Activated gamma-delta T cell treated with Interleukin-2 at 50 U/mL for 16 hours (primary cell): ENCODE data around the gene OSBPL3.

Source experiments
- DNase-seq: peaks from one replicate; pipeline ENCODE4 v3.0.0-alpha.2; 2020

OSBPL3 gene

DNA sequence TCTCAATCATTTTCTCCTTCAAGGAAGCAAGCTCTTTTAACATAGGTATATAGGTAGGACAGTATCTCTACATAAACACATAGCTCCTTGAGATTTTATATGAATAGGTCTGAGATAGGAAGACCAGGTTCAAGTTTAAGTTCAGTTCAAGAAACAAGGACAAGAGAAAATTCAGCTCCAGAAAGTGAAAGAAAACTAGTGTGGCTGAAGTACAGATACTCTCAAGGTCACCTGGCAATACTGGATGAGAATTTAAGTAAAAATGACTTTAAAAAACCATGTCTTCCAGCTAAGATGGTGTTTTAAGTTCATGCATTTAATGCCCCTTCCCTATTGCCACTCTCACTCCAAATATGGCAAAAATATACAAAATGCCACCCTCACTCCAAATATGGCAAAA, 91.3 kb downstream of the OSBPL3 start:
- no peak for DNase-seq

DNA sequence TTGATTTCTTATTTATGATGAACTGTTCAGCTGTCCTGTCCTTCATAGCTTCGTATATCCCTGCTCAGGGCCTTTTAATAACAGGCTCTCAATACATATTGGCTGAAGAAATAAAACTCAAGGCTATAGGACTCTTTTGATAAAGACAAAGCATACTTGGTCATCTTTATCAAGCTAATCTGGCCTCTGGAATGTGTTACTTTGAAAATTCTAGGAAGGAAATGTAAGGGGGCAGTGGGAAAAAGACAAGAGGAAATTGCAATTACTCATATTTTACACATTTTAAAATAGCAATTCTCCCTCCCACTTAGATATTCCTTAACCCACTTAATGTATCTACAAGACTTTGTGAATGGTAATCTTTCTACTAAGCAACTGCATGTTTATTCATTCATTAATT, 94.3 kb downstream of the OSBPL3 start:
- no peak for DNase-seq

DNA sequence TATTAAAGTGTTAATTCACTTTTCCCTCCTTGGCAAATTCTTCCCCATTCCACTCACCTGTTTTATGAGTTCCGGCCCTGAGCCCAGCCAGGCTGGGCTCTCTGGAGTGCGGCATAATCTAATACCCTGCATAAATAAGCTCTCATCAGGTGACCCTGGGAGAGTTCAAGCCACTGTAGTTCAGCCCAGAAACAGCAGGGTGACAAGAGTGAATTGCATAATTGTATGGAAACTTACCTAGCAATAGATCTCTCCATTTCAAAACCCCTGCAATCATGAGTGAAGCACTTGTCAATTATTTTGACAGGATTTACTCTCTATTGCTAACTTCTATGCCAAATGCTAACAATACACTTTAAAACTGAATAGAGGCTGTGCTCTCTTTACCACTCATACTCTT, 94.7 kb downstream of the OSBPL3 start:
- DNase-seq, result no peak

DNA sequence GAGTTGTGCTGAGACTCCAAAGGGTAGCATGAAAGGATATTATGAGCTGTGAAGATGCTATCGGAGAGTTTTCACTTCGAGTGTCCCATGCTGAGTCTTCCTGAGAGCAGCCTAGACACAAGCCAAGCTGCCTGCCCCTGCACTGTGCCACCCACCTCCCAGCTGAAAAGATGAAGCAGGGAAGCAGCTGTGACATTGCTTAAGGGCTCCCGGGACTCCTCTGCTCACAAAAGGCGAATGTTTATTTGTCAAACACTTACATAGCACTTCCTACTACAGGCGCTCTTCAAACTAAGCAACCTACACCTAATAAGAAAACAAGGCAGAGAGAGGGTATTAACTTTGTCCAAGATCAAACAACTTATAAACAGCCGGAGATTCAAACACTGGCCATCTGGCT, 95.6 kb downstream of the OSBPL3 start:
- DNase-seq, result no peak

DNA sequence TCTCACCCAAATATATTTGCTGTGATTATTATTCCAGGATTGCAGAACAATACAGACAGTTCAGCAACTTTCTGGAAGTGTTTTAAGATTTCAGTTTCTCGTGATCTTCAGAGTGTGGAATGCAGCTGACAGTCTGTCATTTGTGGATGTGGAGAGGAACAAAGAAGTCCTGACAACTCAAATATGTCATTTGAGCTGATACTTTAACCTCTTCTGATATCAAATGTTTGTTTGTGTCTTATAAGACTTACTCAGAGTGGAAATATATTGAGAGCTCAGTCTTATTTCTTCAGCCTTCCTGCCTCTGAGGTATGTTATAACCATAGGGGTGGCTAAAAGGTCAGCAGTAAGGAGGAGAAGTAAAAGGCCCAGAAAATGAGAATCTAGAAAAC, 96.4 kb downstream of the OSBPL3 start:
- DNase-seq, result no peak

DNA sequence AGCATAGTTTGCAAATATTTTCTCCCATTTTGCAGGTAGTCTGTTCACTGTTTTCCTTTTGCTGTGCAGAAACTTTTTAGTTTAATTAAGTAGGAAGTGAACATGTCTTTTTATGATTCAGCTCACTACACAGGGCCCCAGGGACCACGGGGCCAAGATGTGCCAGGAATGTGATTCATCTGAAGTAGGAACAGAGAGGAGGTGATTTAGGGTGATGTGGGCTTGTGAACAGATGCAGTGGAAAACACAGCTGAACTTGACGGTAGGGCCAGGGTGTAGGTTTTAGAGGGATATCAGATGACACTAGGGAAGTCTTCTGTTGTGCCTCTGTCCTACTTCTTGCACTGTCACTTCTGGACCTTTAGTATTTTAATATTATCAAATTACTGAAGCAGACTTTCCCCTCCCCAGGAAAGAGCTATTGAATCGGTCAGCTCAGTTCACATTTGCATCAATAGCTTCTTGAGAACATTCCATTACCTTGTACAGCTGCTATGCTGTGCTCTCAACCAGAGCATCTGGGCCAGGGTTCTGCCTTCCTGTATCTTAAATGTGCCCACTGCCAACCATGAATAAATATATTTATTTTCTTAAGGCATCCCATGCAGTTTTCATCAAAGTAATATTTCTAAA, 96.9 kb downstream of the OSBPL3 start:
- no peak for DNase-seq

DNA sequence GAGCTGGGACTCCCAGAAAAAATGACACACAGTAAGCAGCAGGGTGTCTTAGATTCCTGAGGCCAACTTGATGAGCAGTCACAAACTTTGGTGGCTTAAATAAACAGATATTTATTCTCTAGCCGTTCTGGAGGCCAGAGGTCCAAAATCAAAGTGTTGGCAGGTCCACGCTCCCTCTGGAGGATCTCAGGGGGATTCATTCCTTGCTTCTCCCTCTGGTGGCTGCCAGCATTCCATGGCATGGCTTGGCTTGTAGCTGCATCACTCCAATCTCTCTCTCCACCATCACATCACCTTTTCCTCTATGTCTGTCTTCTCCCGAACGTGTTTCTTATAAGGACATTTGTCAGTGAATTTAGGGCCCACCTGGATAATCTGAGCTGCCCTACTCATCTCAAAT, 98.4 kb downstream of the OSBPL3 start:
- no peak for DNase-seq

DNA sequence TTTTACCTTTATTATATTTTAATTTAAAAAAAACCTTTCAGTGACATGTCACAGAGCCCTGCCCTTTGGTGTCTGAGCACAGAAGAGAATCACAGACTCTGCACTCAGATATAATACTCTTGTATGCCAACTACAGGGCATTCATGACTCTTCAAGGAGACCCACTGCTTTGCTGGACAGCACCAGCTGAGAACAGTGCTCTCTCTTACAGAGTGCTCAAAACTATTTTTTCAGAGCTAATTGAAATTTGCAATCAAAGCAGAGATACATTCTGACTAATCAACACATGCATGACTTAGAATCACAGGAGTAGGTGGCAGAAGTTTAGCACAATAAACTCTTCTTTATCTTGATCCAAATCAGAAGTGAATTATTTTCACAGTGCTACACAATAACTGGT, 99.1 kb downstream of the OSBPL3 start:
- no peak for DNase-seq

DNA sequence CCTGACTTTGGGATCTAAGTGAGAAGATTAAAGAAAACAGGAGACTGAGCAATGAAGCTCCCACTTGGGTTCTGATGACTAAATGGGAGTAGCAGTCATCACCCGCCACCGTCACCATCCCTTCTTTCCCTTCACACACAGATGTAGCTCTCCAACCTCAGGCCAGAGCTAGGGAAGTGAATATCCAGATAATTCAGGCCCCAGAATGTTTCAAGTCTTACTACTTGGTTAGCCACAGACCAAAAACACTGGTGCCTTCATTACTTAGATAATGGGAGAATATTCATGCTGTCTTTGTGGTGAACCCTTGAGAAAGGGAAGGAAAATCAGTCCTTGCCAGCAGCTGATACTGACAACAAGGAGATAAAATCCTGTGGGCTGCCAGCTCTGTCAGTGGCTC, 100.7 kb downstream of the OSBPL3 start:
- no peak for DNase-seq

DNA sequence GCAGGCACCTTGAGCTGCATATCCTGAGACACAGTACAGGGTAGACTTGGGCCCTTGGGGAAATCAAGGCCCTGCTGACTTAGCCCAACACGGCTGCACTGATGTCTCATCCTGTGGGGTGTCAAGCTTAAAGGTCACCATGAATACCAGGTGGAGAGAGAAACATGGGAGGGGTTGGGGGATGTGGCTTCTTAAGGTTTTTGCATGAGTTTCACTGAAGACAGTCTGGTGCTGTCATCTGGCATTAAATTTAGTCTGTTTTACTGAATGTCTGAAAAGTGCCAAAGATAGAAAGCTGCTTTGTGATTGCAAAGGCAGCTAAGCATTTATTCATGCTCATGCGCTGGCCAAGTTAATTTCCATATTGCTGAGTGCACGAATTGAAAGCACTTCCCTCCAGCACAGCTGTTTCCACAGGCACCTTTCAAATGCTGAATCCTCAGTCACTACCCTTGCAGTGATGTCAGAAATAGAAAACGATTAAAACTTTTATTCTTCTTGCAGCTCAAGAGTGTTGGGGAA, 102.1 kb downstream of the OSBPL3 start:
- no peak for DNase-seq

DNA sequence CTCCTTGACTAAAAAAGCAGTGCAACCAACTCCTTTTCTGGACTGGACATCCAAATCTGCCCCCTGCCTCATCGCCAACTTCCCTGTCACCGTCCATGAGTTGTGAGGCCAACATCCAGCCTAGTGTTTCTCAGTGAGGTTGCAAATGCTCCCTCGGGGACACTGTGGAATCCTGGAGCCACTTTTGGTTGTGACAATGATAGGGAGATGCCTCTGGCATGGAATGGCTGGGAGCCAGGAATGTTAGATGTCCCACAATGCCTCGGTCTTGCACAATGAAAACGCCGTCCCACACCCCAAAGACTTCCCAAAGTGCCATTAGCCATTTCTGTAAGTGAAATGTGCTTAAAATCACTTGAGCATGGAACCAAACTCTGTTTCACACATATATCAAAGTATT, 105.2 kb downstream of the OSBPL3 start:
- no peak for DNase-seq

DNA sequence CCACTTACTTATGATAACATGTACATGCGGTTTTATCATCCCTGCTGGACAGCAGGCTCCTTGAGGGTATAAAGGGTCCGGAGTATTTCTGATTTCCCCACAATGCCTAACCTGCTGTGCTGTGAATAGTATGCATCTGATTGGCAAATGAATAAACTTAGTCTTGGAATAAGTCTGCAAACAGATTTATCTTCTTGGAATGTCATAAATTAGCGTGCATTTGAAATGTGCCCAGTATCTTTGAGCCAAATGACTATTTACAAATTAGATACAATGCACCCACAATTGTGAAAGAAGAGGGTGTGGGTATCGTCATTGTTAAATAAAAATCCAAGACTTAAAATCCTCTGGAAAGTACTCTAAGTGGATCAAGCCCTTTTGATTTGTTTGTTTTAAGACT, 106.0 kb downstream of the OSBPL3 start:
- DNase-seq, result no peak

DNA sequence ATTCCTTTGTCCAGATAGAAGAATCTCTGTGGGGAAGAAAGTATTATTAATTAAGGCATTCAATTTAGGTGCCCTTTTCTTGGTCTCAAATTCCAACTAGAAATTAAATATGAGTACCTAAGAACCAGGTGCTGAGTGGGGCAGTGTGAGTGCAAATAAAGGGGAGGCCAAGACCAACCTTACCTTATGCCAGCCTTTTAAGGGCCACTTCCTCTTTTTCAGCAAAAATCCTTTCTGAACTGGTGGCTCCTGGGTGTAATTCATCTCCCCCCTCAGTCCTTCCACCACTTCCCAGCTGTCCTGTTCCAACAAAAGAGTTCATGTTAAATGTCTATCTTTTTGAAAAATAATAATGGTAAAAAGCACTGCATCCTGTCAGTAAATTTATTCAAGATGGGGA, 108.2 kb downstream of the OSBPL3 start:
- DNase-seq, result no peak

DNA sequence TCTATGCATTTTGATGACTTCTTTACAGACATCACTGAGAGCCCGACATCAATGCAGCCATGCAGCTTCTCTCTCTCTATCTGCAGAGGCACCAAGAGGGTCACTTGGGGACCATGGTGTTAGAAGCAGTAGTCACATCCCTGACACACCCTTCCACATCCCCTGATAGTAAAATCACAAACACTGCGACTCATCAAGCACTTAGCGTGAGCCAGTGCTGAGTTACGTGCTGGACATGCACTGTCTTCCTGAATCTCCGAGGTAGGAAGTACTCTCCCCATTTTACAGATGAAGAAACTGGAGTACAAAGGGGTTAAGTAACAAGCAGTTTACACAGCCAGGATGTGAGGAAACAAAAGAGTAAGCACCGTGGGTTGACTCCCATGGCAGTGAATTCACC, 109.2 kb downstream of the OSBPL3 start:
- no peak for DNase-seq

DNA sequence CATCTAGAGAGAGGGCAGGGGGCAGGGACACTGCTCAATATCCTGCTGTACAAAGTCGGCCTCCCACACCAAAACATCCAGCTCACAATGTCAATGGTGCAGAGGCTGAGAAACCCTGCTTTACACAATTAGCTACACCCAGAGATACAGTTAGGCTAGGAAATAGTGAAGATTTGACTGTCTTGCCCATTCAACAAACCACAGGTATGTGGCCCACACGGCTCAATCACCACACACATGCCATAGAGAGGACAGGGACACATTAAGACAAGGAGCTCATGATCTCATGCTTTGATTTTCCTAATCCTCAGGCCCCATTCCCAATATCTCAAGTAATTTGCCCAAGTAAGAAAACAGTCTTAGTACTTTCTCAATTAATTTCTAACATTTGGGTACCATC, 110.4 kb downstream of the OSBPL3 start:
- DNase-seq, result no peak

DNA sequence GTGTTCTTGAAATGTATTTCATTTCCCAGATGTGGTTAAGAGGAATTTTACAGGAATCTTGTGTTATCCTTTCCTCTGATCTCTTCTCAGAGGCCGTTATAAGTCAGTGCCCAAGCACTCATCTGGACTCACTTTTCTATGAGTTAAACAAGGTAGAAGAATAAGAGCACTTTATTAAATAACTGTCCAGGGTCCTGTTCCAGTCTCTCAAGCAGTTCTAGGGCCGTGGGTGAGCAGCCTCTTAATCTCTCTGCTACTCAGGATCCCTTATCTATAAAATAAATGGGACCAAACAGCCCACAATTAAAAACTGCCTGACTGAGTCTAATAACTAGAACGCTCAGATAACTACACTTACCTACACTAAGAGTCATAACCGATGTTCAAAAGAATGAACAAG, 111.2 kb downstream of the OSBPL3 start:
- no peak for DNase-seq

DNA sequence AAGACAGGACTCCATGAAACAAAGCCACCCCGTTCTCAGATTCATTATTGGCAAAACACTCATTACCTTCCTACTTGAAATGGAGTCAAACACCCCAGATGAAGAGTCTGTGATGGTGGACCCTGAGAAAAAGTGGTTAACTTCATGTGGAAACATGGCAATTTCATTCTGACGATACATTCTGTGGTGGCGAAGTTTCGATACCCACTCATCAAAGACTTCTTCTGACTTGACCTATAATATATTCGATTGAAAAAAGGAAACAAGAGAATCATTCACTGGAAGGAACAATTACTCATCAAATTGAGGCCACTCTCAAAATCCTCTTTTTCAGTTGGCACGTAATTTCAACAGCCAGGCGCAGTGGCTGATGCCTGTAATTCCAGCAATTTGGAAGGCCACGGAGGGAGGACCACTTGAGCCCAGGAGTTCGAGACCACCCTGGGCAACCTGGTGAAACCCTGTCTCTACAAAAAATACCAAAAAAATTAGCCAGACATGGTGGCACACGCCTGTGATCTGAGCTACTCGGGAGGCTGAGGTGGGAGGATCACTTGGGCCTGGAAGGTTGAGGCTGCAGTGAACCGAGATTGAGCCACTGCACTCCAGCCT, 113.9 kb downstream of the OSBPL3 start:
- DNase-seq, result no peak

DNA sequence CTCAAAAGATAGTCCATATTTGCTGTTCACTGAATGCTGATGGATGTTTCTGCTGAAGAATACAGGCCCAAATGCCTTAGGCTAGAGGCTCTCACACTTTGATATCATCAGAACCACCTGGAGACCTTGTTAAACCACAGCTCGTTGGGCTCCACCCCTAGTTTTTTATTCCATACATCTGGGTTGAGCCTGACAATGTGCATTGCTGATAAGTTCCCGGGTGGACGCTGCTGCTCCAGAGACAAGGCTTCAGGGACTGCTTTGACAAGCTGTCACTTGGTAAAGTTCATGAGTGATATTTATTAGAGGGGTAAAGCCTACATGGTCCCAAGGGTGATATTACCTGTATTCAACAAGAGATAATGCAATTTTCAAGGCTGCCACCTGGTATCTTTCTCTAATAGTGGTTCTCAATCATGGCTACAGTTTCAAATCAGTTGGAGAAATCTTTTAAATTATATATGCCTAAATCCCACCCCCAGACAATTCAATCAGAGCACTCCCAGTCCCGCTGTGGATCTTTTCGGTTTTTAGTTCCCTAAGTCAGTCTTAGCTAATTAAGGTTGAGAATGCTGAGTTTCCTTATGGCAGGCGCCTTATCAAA, 115.7 kb downstream of the OSBPL3 start:
- no peak for DNase-seq

DNA sequence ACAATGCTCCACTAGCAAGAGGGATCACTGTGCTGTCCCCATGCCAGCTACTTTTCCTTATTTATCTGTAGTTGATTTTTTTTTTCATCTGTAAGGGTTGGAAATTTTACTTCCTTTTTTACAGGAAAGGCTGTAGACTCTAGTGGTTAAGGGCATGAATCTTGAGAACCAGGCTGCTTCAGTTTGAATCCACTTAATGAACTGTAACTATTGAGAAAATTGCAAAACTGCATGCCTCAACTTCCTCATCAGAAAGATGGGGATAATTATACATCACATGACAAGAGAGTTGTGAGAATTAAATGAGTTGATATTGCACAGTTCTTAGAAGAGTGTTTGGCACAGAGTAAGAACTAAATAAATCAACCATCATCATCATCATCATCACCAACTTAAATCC, 116.4 kb downstream of the OSBPL3 start:
- DNase-seq, result no peak

DNA sequence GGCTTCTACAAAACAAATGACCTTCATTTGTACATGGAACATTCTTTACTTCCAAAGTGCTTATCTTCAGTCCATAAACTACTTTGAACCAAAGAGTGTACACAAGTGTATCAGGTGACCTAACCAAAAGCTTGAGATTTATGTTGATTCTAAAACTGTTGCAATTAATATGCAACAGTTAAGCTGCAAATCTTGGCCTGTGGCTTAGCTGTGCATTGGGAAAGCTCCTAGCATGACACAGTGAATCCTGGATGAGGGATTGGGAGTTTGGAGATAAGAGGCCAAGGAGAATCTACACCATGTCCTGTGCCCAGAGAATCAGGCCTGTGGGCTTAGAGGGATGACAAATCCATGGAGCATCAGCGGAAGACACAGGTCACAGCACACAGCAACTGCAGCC, 117.5 kb downstream of the OSBPL3 start:
- no peak for DNase-seq

DNA sequence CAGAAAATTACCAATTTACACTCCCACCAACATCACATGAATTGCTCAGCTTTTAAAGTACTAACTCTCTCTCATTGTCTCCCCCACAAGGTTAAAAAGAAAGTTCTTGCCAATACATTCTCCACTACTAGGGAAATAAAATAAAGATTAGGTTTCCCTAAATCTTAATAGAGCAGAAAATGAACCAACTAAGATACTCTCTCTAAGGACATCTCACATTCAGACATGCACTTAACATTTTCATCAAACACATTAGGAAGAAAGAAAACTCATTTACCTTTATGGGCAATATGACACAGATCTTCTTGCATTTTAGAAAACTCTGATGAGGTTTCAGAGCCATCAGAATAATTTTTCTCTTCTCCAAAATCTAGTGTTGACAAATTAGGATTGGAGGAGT, 118.6 kb downstream of the OSBPL3 start:
- no peak for DNase-seq

DNA sequence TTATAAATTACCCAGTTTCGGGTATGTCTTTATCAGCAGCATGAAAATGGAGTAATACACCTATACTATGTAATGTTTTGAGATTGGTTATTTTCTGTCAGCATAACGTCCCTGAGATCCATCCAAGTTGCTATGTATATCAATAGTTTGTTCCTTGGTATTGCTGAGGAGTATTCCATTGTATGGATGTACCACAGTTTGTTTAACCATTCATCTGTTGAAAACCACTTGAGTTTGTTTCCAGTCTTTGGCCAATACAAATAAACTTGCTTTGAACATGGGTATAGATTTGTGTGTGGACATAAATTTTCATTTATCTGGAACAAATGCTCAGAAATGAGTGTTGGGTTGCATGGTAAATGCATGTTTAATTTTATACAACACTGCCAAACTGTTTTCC, 119.4 kb downstream of the OSBPL3 start:
- no peak for DNase-seq

DNA sequence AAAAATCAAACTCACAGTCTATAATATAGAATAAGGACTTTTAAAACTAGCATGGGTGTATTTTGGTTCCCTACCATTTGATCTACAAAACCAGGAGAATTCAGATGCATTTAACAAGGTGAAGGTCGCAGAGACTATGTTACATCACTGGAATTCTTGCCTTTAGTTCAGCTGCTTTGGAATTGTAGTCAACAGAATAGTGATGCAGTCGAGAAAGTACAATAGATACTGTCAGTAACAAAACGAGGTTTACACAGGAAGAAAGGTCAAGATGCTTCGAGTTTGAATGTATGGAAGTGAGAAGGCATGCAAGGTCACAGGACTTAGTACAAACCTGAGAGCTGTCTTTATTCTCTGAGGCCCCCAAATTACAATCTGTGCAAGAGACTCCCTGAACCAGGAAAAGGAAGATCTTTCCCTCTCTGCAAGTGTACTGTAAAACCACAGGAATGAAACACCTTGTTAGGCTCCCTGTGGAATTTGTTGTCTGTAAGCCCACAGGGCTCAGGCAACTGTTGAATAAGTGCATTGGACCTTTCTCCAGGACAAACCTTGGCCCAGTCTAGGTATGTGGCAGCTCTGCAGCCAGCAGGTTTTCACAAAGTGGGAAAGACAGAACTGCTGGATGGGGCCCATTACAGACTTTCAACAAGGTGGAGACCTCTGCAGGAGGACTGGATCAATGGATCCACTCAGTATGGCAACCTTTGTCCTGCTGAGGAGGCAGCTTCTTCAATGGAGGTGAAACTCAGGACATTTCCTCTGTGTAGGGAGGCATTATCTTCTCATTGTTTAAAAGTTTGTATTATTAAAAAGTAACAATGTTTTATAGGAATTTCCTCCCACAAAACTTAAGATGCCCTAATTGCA, 121.6 kb downstream of the OSBPL3 start:
- no peak for DNase-seq

DNA sequence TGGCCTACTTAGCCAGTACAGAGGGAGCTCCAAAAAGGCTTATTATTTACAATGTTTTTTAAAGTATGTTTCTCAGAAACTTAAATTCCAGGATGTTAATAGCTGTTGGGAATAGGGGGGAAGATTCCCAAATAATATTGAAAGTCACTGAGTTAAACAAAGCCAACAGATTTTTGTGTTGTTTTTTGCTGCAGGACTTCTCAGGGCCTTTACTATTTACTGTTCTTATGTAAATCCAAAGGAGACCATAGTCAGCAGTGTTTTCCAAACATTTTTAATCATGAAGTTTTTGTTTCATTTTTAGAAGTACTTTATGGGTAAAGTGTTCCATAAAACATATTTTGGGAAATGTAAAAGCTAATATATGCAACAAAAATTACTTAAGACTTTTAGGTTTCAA, 122.4 kb downstream of the OSBPL3 start:
- DNase-seq, result no peak
